SH-SY5Y (cell line): Measurements from ENCODE around the gene COL4A4.

ENCODE experiments used
- GATA2 ChIP-seq: IDR thresholded peaks from 2 replicates; pipeline ENCODE4 v1.6.1; 2011; ENCODE audit warnings: mild to moderate bottlenecking, low read depth, low read length
- GATA3 ChIP-seq: IDR thresholded peaks from 2 replicates; pipeline ENCODE4 v1.6.1; 2011; ENCODE audit warnings: low read depth, mild to moderate bottlenecking, low read length, moderate library complexity

The COL4A4 gene

GRCh38 chr2:227150222-227150936 lies 13.6 kb downstream of the COL4A4 start:
- TF ChIP-seq GATA2 (no peak), GATA3 (no peak)

GRCh38 chr2:227148106-227148505 lies 15.9 kb downstream of the COL4A4 start:
- TF ChIP-seq GATA2 (no peak), GATA3 (no peak)

GRCh38 chr2:227147023-227147422 lies 17.0 kb downstream of the COL4A4 start:
- TF ChIP-seq GATA3 = no peak

- no peak for TF ChIP-seq GATA3
- TF ChIP-seq GATA2 = no peak
Measured at GRCh38 chr2:227146456-227146855, 17.5 kb downstream of the COL4A4 start.

GRCh38 chr2:227143895-227144294 lies 20.1 kb downstream of the COL4A4 start:
- TF ChIP-seq GATA2 (no peak), GATA3 (no peak)

- TF ChIP-seq GATA3 (no peak), GATA2 (no peak)
Measured at GRCh38 chr2:227141301-227141700, 22.7 kb downstream of the COL4A4 start.

- TF ChIP-seq GATA3 = no peak
- TF ChIP-seq GATA2 = no peak
Measured at GRCh38 chr2:227134591-227134990, 29.4 kb downstream of the COL4A4 start.

GRCh38 chr2:227132986-227133385 lies 31.0 kb downstream of the COL4A4 start:
- TF ChIP-seq GATA3 (no peak), GATA2 (no peak)

GRCh38 chr2:227130636-227131035 lies 33.4 kb downstream of the COL4A4 start:
- TF ChIP-seq GATA2 = no peak
- no peak for TF ChIP-seq GATA3

- TF ChIP-seq GATA2 (no peak), GATA3 (no peak)
Measured at GRCh38 chr2:227127201-227127600, 36.8 kb downstream of the COL4A4 start.

GRCh38 chr2:227125506-227125905 lies 38.5 kb downstream of the COL4A4 start:
- TF ChIP-seq GATA2 = no peak
- TF ChIP-seq GATA3 = no peak

- TF ChIP-seq GATA3 = no peak
- TF ChIP-seq GATA2 = no peak
Measured at GRCh38 chr2:227124811-227125210, 39.2 kb downstream of the COL4A4 start.

GRCh38 chr2:227123697-227124096 lies 40.3 kb downstream of the COL4A4 start:
- TF ChIP-seq GATA2 (no peak), GATA3 (no peak)

- TF ChIP-seq GATA3 (no peak), GATA2 (no peak)
Measured at GRCh38 chr2:227118353-227118752, 45.7 kb downstream of the COL4A4 start.

GRCh38 chr2:227117852-227118251 lies 46.2 kb downstream of the COL4A4 start:
- TF ChIP-seq GATA2 = no peak

GRCh38 chr2:227117027-227117426 lies 47.0 kb downstream of the COL4A4 start:
- TF ChIP-seq GATA3 (no peak), GATA2 (no peak)
